ENCODE results near the gene TH.

Gene TH

DNA sequence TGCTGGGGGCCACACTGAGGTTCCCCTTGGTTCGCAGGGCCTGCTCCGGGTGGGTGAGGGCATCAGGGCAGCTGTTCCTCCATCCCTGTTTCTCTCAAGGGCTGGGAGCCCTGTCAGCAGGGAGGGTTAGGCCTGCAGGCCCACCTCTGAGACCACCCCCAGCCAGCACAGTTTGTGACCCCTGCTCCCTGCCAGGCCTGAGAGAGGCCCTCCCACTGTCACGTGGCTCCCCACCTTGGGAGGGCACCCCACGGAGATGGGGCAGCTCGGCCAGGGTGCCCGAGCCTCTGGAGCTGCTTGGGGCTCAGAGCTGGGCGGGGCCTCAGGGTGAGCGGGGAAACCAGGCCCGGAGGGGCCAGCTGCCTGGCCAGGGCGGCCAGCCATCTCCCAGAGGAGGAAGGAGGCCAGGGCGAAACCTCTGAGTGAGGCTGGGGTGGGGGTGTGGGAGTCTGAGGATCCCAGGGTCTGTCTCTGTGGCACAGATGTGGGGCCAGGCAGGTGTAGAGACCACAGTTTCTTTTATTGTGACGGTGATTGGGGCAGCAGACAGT is 8.1 kb downstream of the TH start:
- Mint-ChIP-seq H3K4me1 (ENCODE audit: low read depth in 2 of 2) (no peaks in the 10 kb centered on the region), H3K4me3 (no peak overlapping the region), H3K9me3 (no peaks in the 10 kb centered on the region), H3K27me3 (peaks cover 6 to 66% of the 10 kb centered on the region in 2 donors), H3K36me3 (ENCODE audit: insufficient read depth) (no peaks in the 10 kb centered on the region), H3K27ac (no peak overlapping the region)
- ATAC-seq (replicated peaks) (no peak), DNase-seq (no peak)

DNA sequence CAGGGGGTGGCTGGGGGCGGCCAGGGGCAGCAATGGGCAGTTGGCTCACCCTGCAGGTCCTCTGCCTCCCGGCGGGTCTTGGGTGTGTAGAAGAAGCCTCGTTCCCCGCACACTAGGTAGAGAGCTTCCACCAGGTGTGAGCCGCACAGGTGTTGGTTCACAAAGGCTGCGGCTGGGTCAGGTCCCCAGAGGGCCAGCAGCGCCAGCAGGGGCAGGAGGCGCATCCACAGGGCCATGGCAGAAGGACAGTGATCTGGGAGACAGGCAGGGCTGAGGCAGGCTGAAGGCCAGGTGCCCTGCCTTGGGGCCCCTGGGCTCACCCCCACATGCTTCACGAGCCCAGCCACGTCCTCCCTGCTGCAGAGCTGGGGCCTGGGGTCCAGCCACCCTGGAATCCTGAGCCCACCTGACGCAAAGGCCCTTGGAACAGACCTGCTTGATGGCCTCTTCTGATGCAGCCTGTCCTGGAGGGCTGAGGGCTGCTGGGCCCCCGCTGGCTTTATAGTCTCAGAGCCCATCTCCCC is 10.8 kb downstream of the TH start, which contains the start of gene INS:
INS (minus strand) TSS at position 474 of the 524 bp plus-strand sequence; CDS start at position 236, 238 bp downstream.
- Mint-ChIP-seq H3K27me3 (peaks cover 0 to 51% of the 10 kb centered on the region in 2 donors), H3K9me3 (no peaks in the 10 kb centered on the region), H3K4me1 (ENCODE audit: low read depth in 2 of 2) (no peaks in the 10 kb centered on the region), H3K36me3 (ENCODE audit: insufficient read depth) (no peaks in the 10 kb centered on the region), H3K27ac (no peak within 1 kb of the TSS), H3K4me3 (no peak within 1 kb of the TSS)
- DNase-seq (no peak), ATAC-seq (replicated peaks) (no peak)

DNA sequence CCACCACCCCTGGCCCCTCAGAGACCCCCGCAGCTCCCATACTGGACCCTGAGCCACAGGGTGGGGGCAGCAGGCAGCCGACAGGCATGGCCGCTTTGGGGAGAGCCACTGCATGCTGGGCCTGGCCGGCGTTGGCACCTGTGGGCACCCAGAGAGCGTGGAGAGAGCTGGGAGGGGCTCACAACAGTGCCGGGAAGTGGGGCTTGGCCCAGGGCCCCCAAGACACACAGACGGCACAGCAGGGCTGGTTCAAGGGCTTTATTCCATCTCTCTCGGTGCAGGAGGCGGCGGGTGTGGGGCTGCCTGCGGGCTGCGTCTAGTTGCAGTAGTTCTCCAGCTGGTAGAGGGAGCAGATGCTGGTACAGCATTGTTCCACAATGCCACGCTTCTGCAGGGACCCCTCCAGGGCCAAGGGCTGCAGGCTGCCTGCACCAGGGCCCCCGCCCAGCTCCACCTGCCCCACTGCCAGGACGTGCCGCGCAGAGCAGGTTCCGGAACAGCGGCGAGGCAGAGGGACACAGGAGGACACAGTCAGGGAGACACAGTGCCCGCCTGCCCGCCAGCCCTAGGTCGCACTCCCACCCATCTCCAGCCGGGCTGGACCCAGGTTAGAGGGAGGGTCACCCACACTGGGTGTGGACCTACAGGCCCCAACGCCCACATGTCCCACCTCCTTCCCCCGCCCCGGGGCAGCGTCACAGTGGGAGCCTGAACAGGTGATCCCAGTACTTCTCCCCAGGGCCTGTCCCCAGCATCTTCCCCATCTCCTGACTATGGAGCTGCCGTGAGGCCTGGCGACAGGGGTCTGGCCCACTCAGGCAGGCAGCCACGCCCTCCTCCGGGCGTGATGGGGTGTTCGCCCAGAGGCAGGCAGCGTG is 11.8 kb downstream of the TH start:
- DNase-seq = no peak
- Mint-ChIP-seq H3K36me3 (ENCODE audit: insufficient read depth) (no peaks in the 10 kb centered on the region), H3K27ac (no peak overlapping the region), H3K27me3 (peaks cover 0 to 45% of the 10 kb centered on the region in 2 donors), H3K4me1 (ENCODE audit: low read depth in 2 of 2) (no peaks in the 10 kb centered on the region), H3K4me3 (no peak overlapping the region), H3K9me3 (no peaks in the 10 kb centered on the region)
- ATAC-seq (replicated peaks) = no peak

DNA sequence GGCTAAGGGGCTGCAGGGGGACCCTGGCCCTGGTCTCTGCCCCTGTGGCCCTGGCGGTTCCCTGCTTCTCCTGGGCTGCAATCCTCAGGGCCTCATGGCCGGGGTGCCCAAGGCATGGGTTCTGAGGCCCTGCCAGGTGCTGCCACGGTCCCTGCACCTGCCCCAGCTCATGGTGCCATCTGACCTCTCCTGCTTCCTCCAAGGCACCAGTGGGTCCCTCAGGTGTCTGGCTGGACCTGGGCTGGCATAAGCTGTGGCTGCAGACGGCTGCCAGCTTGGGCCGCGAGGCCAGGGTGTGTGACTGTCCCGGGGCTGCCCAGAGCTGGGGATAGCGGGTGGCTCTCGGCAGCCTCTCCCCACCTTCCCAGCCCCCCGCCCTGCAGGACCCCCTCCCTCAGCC is 12.6 kb downstream of the TH start:
- H3K27me3 Mint-ChIP-seq = peaks cover 0 to 37% of the 10 kb centered on the region in 2 donors
- H3K9me3 Mint-ChIP-seq = no peaks in the 10 kb centered on the region
- H3K36me3 Mint-ChIP-seq (ENCODE audit: insufficient read depth) = peaks cover 3% of the 10 kb centered on the region

DNA sequence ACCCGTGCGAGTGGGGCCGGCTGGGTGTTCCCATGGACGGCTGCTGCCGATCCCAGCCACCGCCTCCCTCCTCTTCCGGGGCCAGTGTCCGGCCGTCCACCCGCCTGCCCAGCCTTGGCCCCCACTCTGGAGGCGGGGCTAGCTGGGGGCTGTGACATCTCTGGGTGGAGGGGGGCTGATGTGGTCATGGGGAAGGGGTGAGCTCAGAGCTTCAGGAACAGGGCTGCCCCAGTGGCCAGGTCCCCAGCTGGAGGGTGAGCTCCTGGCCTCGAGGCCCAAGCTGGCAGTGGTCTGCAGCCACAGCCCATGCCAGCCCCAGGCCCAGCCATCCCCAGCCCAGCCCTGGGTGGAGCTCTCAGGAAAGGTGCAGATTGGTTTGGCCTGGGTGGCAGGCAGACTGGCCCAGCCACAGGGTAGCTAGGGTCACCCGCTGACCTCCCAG is 13.3 kb downstream of the TH start:
- Mint-ChIP-seq H3K27ac (no peak overlapping the region), H3K36me3 (ENCODE audit: insufficient read depth) (peaks cover 3% of the 10 kb centered on the region), H3K4me1 (ENCODE audit: low read depth in 2 of 2) (no peaks in the 10 kb centered on the region), H3K4me3 (no peak overlapping the region), H3K9me3 (no peaks in the 10 kb centered on the region), H3K27me3 (peaks cover 0 to 33% of the 10 kb centered on the region in 2 donors)
- no peak for ATAC-seq (replicated peaks)
- no peak for DNase-seq

More for the DNA sequence above, 12.6 kb downstream of the TH start:
- DNase-seq = no peak
- Mint-ChIP-seq H3K4me3 (no peak overlapping the region), H3K4me1 (ENCODE audit: low read depth in 2 of 2) (no peaks in the 10 kb centered on the region), H3K27ac (no peak overlapping the region)
- no peak for ATAC-seq (replicated peaks)

DNA sequence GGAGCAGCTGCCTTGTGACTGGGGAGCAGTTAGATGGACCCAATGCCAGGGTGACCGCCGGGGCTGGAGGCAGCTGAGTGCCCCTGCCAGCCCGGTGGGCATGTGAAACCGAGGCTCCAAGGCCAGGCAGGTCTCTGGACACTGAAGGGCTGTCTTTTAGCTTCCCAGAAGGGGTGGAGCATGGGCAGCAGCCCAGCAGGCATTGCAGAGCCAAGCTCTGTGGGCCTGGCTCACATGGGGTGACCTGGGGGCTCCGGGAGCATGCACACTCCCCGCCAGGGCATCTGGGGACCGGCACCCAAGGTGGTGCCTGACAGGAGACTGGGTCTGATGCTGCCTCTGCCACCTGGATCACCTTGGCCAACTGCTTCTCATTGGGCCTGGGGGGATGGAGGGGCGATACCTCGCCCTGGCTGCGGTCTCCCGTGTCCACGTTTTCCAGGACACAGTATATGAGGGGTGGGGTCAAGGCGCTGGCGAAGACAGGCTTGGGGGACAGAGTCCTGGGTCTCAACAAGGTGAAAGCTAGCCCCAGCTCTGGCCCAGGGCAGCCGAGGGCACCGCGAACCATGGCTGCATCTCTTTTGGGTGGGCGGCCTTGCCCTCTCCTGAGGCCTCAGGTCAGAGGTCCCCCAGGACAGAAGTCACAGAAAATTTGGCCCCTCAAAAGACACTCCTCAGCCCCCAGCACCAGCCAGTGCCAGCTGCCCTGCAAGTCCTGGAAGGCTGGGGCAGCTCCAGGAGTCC is 14.1 kb downstream of the TH start:
- no peaks in the 10 kb centered on the region for H3K4me1 Mint-ChIP-seq (ENCODE audit: low read depth in 2 of 2)
- H3K4me3 Mint-ChIP-seq = no peak overlapping the region
- H3K36me3 Mint-ChIP-seq (ENCODE audit: insufficient read depth) = peaks cover 3% of the 10 kb centered on the region
- H3K27me3 Mint-ChIP-seq = peaks cover 0 to 24% of the 10 kb centered on the region in 2 donors
- DNase-seq = no peak
- no peak for ATAC-seq (replicated peaks)
- no peaks in the 10 kb centered on the region for H3K9me3 Mint-ChIP-seq
- no peak overlapping the region for H3K27ac Mint-ChIP-seq

DNA sequence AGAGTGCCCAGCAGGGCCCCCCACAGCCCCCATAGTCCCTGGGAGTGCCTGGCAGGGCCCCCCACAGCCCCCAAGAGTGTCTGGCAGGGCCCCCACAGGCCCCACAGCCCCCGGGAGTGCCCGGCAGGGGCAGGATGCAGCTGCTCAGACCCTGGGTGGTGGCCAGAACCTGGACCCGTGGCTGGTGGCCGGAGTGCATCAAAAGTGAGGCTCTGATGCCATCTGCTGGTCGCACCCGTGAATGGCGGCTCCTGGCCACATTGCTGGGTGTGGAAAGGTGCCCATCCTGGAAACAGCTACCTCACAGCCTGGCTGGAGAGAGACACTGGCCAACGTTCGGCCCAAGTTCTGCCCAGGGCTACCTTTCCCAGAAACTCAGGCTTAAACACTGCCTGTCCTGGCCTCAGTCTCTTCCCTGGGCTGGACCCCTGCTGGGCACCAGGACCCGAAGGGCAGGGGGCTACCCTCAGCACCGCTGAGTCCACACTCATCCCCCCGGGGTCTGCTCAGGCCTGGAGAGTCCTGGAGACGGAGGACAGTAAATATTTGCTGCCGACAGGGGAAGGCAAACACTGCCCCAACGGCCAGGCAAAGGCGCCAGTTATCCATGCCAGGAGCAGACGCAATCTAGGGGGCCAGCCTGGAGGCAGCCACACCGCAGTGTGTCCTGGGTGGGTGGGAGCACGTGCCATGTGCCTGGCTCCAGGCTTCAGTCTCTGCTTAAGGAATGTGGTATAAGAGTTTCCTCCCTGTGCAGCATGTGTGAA is 15.0 kb downstream of the TH start:
- Mint-ChIP-seq H3K36me3 (ENCODE audit: insufficient read depth) (peaks cover 3% of the 10 kb centered on the region), H3K9me3 (no peaks in the 10 kb centered on the region), H3K27ac (no peak overlapping the region), H3K4me3 (no peak overlapping the region), H3K4me1 (ENCODE audit: low read depth in 2 of 2) (peaks cover 6% of the 10 kb centered on the region in 2 donors), H3K27me3 (peaks cover 0 to 21% of the 10 kb centered on the region in 2 donors)
- DNase-seq = peak; percentile 45 to 61 (median 46)
- ATAC-seq (replicated peaks) = no peak

DNA sequence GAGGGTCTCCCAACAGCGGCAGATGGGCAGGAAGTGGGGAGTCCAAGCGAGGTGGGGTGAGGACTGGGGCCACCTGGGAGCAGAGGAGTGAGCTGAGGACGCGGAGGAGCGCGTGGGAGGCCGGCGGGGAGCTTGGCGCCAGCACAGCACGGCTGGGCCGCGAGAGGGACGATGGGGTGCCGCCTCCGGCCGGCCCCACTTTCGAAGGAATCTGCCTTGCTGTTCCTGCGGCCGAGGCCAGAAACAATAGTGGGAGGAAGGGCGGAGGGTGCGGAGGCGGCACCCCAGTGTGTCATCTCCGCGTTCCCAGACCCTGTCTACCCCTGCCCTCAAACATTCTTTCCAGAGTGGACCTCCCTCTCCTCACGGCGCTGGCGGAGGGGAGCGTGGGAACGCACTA is 16.1 kb downstream of the TH start:
- peaks cover 3% of the 10 kb centered on the region for H3K36me3 Mint-ChIP-seq (ENCODE audit: insufficient read depth)
- peaks cover 9 to 26% of the 10 kb centered on the region in 2 donors for H3K27me3 Mint-ChIP-seq
- peaks cover 8% of the 10 kb centered on the region in 2 donors for H3K4me1 Mint-ChIP-seq (ENCODE audit: low read depth in 2 of 2)
- H3K9me3 Mint-ChIP-seq = no peaks in the 10 kb centered on the region
- DNase-seq (no peak), ATAC-seq (replicated peaks) (no peak)
- H3K4me3 Mint-ChIP-seq = no peak overlapping the region
- H3K27ac Mint-ChIP-seq = no peak overlapping the region

DNA sequence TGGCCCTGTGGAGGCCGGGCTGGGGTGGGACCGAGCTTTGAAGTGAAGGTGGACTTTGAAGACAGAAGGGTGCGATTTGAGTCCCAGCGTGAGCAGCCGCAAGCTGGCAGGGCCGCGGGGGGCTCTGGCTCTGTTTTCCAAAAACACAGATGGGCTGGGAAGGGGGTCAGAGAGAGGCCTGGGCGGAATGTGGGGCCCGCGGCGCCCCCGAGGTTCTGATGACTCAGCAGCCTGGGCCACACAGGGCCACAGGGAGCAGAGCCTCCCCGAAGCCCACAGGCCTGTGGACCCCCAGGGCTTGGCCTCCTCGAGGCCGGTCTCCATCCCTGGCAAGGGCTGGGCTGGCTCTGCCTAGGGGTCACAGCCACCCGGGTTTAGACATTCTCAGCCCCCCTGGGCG is 16.7 kb downstream of the TH start:
- peaks cover 8% of the 10 kb centered on the region in 2 donors for H3K4me1 Mint-ChIP-seq (ENCODE audit: low read depth in 2 of 2)
- peaks cover 15 to 26% of the 10 kb centered on the region in 2 donors for H3K27me3 Mint-ChIP-seq
- H3K36me3 Mint-ChIP-seq (ENCODE audit: insufficient read depth) = peaks cover 3% of the 10 kb centered on the region
- no peak overlapping the region for H3K4me3 Mint-ChIP-seq
- ATAC-seq (replicated peaks) (no peak), DNase-seq (no peak)
- H3K27ac Mint-ChIP-seq = no peak overlapping the region
- no peaks in the 10 kb centered on the region for H3K9me3 Mint-ChIP-seq

DNA sequence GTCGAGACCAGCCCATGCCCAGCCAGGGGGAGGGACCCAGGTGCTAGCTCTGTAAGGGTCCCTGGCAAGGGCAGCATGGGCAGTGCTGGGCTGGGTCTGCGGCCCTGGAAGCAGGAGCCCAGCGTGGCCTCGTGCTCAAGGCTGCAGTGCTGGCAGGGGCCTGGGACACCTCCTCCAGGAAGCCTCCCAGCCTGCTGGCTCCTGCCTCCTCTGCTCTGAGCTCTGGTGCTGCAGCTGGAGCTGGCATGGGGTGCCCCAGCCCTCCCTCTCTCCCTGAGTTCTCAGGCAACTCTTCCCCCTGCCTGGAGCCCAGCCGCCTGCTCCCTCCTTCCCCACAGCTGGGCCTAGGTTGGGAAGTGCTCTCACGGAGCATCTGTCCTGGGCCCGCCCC is 17.4 kb downstream of the TH start:
- H3K36me3 Mint-ChIP-seq (ENCODE audit: insufficient read depth) = peaks cover 3% of the 10 kb centered on the region
- no peak overlapping the region for H3K4me3 Mint-ChIP-seq
- H3K9me3 Mint-ChIP-seq = no peaks in the 10 kb centered on the region
- H3K27ac Mint-ChIP-seq = no peak overlapping the region
- peaks cover 8% of the 10 kb centered on the region in 2 donors for H3K4me1 Mint-ChIP-seq (ENCODE audit: low read depth in 2 of 2)
- peaks cover 20 to 26% of the 10 kb centered on the region in 2 donors for H3K27me3 Mint-ChIP-seq
- ATAC-seq (replicated peaks) = no peak
- no peak for DNase-seq

DNA sequence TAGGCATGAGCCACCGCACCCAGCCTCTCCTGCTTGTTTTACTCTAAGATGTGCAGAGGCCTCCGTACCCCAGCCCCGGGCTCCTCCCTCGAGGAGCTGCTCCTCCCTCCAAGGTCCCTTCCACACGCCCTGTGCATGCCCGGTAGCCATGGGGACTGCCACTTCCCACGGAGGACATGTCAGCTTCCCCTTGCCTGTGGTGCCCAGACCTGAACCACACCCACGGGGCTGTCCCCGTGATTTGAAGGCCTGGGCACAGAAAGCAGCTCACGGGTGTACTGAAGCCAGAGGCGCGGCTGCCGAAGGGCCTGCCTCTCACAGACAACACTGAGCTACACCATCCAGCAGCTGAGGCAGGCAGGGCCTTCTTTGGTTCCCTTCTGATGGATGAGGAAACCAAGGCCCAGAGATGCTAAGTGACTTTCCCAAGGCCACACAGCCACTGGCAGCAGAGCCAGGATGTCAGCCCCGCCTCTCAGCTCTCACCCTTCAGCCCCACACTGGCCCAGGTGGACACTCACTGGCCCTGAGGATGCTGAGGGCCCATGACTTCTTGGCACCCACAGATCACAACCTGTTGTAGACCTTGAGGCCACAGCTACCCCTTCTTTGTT is 17.9 kb downstream of the TH start:
- DNase-seq = no peak
- H3K9me3 Mint-ChIP-seq = no peaks in the 10 kb centered on the region
- H3K4me3 Mint-ChIP-seq = no peak overlapping the region
- peaks cover 3% of the 10 kb centered on the region for H3K36me3 Mint-ChIP-seq (ENCODE audit: insufficient read depth)
- no peak overlapping the region for H3K27ac Mint-ChIP-seq
- H3K27me3 Mint-ChIP-seq = peaks cover 25 to 29% of the 10 kb centered on the region in 2 donors
- H3K4me1 Mint-ChIP-seq (ENCODE audit: low read depth in 2 of 2) = peaks cover 8% of the 10 kb centered on the region in 2 donors
- no peak for ATAC-seq (replicated peaks)

DNA sequence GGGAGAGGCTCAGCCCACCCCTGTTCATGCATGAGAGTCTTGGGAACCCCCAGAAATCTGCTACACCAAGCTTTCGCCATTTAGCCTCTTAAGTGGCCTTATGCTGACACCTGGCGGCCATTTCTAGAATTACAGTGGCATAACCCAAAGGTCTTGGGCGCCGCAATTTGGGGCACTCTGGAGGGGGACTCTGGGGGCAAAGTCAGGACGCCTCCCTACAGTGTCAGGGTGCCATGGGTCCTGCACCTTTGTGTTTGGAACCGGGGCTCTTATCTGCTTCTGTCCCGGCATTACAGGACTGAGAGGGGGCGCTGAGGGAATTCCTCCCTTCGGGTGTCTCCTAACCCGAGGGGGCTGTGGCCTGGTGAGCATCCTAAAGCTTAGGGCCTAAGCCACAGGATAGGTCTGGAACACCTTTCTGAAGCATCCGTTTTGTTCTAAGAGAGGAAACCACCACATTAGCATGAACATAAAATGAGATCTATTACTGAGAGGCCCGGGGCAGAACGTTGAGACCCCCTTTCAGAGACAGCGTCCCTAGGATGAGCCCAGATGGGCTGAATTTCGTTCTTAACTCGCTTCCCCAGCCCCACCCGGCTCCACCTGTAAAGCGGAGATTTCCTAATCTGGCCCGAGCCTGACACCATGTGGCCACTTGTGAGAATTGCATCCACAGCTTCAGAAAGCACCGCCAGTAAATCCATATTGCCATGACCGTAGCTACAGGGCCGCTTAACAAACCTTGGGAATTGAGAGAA is 19.9 kb downstream of the TH start:
- Mint-ChIP-seq H3K27ac (no peak overlapping the region), H3K4me3 (peak overlapping the region; percentile 66 to 67), H3K27me3 (peaks cover 42 to 49% of the 10 kb centered on the region in 2 donors), H3K4me1 (ENCODE audit: low read depth in 2 of 2) (peaks cover 8% of the 10 kb centered on the region in 2 donors), H3K36me3 (ENCODE audit: insufficient read depth) (peaks cover 3% of the 10 kb centered on the region), H3K9me3 (no peaks in the 10 kb centered on the region)
- DNase-seq (peak; percentile 76 to 81 (median 77)), ATAC-seq (replicated peaks) (peak; percentile 86)

Data from effector memory CD8-positive, alpha-beta T cell (primary cell).